ENCODE data around the gene F10. TPM values are rescaled to one million over a fixed set of nuclear protein-coding genes. Genes with fewer than 3 reads are reported as not detected.
A peak's percentile ranks its signal among the peaks of the same experiment; 100 is the strongest.

Gene F10
- total and polyA plus RNA-seq, 2 of the 13 experiments (the other 11 are each of a cell fraction or from before 2014, with no cell fraction given), result 58.4 to 237 TPM

DNA sequence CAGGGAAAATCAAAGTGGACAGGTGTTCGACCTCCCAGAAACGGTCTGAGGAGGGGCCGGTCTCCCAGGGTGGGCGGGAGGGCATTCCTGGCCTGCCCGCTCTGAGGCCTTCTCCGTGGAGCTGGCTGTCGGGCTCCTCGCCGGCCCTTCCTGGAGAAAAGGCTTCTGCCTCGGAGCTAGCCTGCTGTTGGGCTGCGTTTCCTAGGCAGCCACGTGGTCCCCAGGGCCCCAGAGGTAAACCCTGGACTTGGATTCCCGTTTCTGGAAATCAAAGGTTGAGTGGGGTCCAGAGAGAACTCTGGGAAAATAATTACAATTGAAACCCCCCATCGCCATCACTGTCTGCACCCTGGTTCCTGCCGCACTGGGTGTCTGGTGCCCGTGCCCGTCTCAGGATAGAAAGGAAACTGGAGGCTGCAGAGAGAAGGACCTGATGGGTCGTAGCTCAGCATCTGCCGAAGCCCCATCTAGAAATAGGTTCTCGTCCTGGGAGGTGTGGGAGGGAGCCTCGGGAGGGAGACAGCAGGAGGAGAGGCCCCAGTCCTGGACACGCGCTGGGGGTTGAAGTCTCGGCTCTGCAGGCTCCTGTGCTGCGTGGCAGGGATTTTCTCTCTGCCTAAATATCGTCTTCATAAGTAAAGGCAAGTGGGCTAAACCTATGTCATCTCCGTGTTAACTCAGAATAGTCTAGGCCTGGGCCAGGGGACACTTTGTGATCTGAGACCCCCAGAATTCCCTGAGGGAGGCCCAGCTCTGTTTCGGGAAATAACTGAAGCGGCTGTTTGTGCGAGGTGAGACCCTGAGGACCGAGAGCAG lies 28.2 kb downstream of the F10 start:
- peaks cover 32% of the 10 kb centered on the region for H3K79me2 ChIP-seq (ENCODE audit: insufficient read depth, low read length)
- peaks cover 6 to 15% of the 10 kb centered on the region in 2 experiments; a peak in 3 of 5 replicates for H3K36me3 ChIP-seq (replicated peaks in 1 of 2; ENCODE audit: control insufficient read depth in 1 of 2, insufficient read depth in 2 of 2, low read length in 2 of 2)
- no TSS peak for BruUV-seq (replicated peaks)
- DNase-seq (ENCODE audit: low spot score), result no peak
- 43% methylated on average over 29 of the region's 31 CpGs for WGBS (ENCODE audit: low lambda C conversion rate)
- CTCF ChIA-PET (ENCODE audit: low intra/inter-chr PET ratio, low total read pairs), result no interaction called here
- POLR2A ChIA-PET, result interaction anchor here (0.7 to 3.7 kb wide), 15 partner anchors 10 to 230 kb away, joined by 3 to 33 read pairs (median 6); partner anchors contain the start of genes CUL4A, F10, F7 and PCID2
- peak overlapping the region; percentile 88 for H3K4me2 ChIP-seq (ENCODE audit: low read depth, low read length)
- H3K9ac ChIP-seq (ENCODE audit: insufficient read depth, low read depth, low read length), result peak overlapping the region; percentile 60
- ATAC-seq, result peak; percentile 41
- no peaks in the 10 kb centered on the region for H3K27me3 ChIP-seq (ENCODE audit: control insufficient read depth in 1 of 2, insufficient read depth in 2 of 2, low read length in 2 of 2)
- peaks cover 64% of the 10 kb centered on the region for H3K4me1 ChIP-seq (ENCODE audit: insufficient read depth, low read length)
- in situ Hi-C loops (cut with HindIII; ENCODE audit: extremely low pct_ligation_motif_present, low pct_unique_long_range_greater_than_20kb), result no loop called here
- intact Hi-C loops (cut with micrococcal nuclease; ENCODE audit: unreplicated experiment), result loop anchor here (1.0 kb wide), 2 partner anchors 11 to 27 kb away; no protein-coding TSS in a partner anchor
- H4K20me1 ChIP-seq (ENCODE audit: insufficient read depth, low read length), result no peaks in the 10 kb centered on the region
- no peak for FAIRE-seq
- 0 out of 2 replicates have a peak, but pooled peaks cover 2% of the 10 kb centered on the region for H3K9me3 ChIP-seq (ENCODE audit: low read length)
- no peak overlapping the region for H2AFZ ChIP-seq (ENCODE audit: low read length)
- peak overlapping the region; percentile 92 for H3K27ac ChIP-seq (ENCODE audit: extremely low read length, insufficient read depth, low read length)
- H3K4me3 ChIP-seq (replicated peaks in 1 of 3; ENCODE audit: insufficient read depth in 1 of 3, low read depth in 2 of 3, low read length in 3 of 3), result peak overlapping the region in 2 of 3 experiments; percentile 33 to 57; a peak in 4 of 6 replicates
- 0 out of 2 replicates have a peak, but pooled peaks have one; percentile 18 for TF ChIP-seq ZNF274 (CRISPR knock-in tag; IDR thresholded peaks at IDR 0.05)
- TF ChIP-seq, protein P1, sequence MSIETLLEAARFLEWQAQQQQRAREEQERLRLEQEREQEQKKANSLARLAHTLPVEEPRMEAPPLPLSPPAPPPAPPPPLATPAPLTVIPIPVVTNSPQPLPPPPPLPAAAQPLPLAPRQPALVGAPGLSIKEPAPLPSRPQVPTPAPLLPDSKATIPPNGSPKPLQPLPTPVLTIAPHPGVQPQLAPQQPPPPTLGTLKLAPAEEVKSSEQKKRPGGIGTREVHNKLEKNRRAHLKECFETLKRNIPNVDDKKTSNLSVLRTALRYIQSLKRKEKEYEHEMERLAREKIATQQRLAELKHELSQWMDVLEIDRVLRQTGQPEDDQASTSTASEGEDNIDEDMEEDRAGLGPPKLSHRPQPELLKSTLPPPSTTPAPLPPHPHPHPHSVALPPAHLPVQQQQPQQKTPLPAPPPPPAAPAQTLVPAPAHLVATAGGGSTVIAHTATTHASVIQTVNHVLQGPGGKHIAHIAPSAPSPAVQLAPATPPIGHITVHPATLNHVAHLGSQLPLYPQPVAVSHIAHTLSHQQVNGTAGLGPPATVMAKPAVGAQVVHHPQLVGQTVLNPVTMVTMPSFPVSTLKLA (IDR thresholded peaks at IDR 0.05), result no peak
- 0 out of 2 replicates have a peak, but pooled peaks have one; percentile 14 for TF ChIP-seq ELF4 (CRISPR knock-in tag; IDR thresholded peaks at IDR 0.05; ENCODE audit: borderline replicate concordance)
- TF ChIP-seq, protein P2, sequence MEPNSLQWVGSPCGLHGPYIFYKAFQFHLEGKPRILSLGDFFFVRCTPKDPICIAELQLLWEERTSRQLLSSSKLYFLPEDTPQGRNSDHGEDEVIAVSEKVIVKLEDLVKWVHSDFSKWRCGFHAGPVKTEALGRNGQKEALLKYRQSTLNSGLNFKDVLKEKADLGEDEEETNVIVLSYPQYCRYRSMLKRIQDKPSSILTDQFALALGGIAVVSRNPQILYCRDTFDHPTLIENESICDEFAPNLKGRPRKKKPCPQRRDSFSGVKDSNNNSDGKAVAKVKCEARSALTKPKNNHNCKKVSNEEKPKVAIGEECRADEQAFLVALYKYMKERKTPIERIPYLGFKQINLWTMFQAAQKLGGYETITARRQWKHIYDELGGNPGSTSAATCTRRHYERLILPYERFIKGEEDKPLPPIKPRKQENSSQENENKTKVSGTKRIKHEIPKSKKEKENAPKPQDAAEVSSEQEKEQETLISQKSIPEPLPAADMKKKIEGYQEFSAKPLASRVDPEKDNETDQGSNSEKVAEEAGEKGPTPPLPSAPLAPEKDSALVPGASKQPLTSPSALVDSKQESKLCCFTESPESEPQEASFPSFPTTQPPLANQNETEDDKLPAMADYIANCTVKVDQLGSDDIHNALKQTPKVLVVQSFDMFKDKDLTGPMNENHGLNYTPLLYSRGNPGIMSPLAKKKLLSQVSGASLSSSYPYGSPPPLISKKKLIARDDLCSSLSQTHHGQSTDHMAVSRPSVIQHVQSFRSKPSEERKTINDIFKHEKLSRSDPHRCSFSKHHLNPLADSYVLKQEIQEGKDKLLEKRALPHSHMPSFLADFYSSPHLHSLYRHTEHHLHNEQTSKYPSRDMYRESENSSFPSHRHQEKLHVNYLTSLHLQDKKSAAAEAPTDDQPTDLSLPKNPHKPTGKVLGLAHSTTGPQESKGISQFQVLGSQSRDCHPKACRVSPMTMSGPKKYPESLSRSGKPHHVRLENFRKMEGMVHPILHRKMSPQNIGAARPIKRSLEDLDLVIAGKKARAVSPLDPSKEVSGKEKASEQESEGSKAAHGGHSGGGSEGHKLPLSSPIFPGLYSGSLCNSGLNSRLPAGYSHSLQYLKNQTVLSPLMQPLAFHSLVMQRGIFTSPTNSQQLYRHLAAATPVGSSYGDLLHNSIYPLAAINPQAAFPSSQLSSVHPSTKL (CRISPR knock-in tag; IDR thresholded peaks at IDR 0.05), result no peak
- TF ChIP-seq, protein P3, sequence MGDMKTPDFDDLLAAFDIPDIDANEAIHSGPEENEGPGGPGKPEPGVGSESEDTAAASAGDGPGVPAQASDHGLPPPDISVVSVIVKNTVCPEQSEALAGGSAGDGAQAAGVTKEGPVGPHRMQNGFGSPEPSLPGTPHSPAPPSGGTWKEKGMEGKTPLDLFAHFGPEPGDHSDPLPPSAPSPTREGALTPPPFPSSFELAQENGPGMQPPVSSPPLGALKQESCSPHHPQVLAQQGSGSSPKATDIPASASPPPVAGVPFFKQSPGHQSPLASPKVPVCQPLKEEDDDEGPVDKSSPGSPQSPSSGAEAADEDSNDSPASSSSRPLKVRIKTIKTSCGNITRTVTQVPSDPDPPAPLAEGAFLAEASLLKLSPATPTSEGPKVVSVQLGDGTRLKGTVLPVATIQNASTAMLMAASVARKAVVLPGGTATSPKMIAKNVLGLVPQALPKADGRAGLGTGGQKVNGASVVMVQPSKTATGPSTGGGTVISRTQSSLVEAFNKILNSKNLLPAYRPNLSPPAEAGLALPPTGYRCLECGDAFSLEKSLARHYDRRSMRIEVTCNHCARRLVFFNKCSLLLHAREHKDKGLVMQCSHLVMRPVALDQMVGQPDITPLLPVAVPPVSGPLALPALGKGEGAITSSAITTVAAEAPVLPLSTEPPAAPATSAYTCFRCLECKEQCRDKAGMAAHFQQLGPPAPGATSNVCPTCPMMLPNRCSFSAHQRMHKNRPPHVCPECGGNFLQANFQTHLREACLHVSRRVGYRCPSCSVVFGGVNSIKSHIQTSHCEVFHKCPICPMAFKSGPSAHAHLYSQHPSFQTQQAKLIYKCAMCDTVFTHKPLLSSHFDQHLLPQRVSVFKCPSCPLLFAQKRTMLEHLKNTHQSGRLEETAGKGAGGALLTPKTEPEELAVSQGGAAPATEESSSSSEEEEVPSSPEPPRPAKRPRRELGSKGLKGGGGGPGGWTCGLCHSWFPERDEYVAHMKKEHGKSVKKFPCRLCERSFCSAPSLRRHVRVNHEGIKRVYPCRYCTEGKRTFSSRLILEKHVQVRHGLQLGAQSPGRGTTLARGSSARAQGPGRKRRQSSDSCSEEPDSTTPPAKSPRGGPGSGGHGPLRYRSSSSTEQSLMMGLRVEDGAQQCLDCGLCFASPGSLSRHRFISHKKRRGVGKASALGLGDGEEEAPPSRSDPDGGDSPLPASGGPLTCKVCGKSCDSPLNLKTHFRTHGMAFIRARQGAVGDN (CRISPR knock-in tag; IDR thresholded peaks at IDR 0.05), result peak; percentile 83
- TF ChIP-seq, protein P4, sequence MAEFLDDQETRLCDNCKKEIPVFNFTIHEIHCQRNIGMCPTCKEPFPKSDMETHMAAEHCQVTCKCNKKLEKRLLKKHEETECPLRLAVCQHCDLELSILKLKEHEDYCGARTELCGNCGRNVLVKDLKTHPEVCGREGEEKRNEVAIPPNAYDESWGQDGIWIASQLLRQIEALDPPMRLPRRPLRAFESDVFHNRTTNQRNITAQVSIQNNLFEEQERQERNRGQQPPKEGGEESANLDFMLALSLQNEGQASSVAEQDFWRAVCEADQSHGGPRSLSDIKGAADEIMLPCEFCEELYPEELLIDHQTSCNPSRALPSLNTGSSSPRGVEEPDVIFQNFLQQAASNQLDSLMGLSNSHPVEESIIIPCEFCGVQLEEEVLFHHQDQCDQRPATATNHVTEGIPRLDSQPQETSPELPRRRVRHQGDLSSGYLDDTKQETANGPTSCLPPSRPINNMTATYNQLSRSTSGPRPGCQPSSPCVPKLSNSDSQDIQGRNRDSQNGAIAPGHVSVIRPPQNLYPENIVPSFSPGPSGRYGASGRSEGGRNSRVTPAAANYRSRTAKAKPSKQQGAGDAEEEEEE (CRISPR knock-in tag; IDR thresholded peaks at IDR 0.05; ENCODE audit: borderline replicate concordance), result no peak
- no peak for TF ChIP-seq CBX1 (IDR thresholded peaks at IDR 0.05; ENCODE audit: low read depth)
- TF ChIP-seq AGO1 (IDR thresholded peaks at IDR 0.05; ENCODE audit: low read depth, low read length, poor library complexity, severe bottlenecking), result no peak
- TF ChIP-seq, protein P5, sequence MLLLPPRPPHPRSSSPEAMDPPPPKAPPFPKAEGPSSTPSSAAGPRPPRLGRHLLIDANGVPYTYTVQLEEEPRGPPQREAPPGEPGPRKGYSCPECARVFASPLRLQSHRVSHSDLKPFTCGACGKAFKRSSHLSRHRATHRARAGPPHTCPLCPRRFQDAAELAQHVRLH (CRISPR knock-in tag; IDR thresholded peaks at IDR 0.05; ENCODE audit: borderline replicate concordance, low read depth), result peak; percentile 30; the same call in 1 of the 2 replicates
